ENCODE results near the gene ARTN.
A peak's percentile ranks its signal among the peaks of the same experiment; 100 is the strongest.

ARTN gene

DNA sequence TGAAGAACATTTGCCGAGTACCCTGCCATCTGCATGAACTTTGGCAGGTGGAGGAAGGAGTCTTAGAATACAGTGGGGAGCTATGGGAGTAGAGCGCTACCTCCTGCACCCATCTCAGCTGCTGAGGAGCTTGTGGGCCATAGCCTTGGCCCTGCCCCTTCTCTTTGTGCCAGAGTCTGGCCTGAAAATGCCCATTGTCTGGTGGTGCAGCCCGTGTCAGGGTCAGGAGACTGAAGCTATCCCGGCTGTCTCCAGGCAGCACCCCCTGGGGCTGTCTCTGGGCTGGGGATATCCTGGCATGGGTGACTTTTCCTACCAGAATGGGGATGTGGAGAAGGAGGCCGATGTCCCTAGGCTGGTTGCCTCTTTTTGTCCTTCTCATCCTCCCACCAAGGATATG is 20.4 kb downstream of the ARTN start:
- TF ChIP-seq, protein P1, sequence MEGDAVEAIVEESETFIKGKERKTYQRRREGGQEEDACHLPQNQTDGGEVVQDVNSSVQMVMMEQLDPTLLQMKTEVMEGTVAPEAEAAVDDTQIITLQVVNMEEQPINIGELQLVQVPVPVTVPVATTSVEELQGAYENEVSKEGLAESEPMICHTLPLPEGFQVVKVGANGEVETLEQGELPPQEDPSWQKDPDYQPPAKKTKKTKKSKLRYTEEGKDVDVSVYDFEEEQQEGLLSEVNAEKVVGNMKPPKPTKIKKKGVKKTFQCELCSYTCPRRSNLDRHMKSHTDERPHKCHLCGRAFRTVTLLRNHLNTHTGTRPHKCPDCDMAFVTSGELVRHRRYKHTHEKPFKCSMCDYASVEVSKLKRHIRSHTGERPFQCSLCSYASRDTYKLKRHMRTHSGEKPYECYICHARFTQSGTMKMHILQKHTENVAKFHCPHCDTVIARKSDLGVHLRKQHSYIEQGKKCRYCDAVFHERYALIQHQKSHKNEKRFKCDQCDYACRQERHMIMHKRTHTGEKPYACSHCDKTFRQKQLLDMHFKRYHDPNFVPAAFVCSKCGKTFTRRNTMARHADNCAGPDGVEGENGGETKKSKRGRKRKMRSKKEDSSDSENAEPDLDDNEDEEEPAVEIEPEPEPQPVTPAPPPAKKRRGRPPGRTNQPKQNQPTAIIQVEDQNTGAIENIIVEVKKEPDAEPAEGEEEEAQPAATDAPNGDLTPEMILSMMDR (IDR thresholded peaks at IDR 0.05; ENCODE audit: insufficient read depth, low read depth, low read length, missing control alignments) = no peak
- DNase-seq (ENCODE audit: low read depth) = no peak
- H3K4me3 ChIP-seq (ENCODE audit: low read length) = no peak overlapping the region

DNA sequence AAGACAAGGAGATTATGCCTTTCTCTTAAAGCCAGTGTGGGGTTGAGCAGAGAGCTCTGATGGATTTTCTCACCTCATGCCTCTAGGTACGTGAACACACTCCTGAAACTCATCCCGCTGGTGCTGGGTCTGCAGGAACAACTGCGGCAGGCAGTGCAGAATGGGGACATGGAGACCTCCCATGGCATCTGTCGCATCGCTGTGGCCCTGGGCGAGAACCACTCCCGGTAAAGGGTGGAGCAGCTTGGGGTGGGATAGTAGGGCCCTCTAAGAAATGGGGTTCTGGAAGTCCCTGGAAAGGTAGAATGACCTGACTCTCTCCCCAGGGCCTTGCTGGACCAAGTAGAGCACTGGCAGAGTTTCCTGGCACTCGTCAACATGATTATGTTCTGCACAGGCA is 22.6 kb downstream of the ARTN start:
- TF ChIP-seq, protein P1 (IDR thresholded peaks at IDR 0.05; ENCODE audit: insufficient read depth, low read depth, low read length, missing control alignments) = no peak
- no peak overlapping the region for H3K4me3 ChIP-seq (ENCODE audit: low read length)
- no peak for DNase-seq (ENCODE audit: low read depth)

DNA sequence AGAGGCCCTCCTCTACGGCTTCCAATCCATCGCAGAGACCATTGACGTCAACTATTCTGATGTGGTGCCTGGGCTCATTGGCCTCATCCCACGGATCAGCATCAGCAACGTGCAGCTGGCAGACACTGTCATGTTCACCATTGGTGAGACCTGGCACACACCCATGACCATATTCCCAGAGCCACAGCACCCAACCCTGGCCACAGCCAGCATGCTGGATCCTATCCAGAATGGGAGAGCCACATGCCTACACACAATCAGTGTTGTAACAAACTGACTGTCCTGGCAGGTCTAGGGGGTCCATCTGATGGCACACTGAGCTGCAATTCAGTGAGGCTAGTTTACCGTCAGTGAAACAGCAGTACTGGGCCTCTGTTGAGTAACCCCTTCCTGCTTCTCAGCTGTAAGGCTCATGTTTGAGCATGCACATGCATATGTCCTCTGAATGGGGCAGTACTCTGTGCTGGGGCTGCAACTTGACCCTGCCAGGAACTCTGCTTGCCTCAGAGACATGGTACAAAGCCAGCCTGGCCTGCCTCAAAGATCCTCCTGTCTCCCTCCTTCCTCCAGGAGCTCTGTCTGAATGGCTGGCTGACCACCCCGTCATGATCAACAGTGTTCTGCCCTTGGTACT is 23.9 kb downstream of the ARTN start:
- DNase-seq (ENCODE audit: low read depth) = peak; percentile 72
- TF ChIP-seq, protein P1 (IDR thresholded peaks at IDR 0.05; ENCODE audit: insufficient read depth, low read depth, low read length, missing control alignments) = no peak

DNA sequence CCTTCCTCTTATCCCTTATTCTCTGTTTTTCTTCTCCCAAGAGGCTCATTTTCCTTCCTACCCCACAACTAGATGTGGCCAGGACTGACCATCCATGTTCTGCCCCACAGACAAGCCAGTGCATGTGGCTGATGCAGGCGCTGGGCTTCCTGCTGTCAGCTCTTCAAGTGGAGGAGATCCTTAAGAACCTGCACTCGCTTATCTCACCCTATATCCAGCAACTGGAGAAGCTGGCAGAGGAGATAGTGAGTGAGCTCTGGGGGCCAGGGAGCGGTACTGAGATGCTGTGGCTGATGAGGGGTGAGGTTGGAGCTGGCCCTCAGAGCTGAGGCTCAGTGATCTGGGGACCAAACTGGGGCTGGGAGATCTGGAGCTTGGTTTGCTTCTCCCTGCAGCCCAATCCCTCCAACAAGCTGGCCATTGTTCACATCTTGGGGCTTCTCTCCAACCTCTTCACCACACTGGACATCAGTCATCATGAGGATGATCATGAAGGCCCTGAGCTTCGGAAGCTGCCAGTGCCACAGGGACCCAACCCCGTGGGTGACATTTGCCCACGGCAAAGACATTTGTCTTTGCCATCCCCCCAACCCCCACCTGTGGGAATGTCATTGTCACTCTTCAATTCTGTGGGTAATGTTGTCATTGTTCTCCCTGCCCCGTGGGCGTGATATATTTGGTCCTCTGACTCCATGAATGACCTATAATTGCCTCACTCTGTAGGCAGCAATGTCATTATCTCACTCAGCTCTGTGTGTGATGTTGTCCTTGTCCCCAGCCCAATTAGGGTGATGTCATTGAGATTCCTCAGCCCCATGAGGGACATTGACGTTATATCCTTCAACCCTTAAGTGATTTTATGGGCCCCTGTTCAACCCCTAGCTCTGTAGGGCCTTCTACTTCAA is 25.0 kb downstream of the ARTN start:
- TF ChIP-seq, protein P1 (IDR thresholded peaks at IDR 0.05; ENCODE audit: insufficient read depth, low read depth, low read length, missing control alignments) = no peak
- DNase-seq (ENCODE audit: low read depth) = no peak
- H3K4me3 ChIP-seq (ENCODE audit: low read length) = no peak overlapping the region

More for the DNA sequence above, 23.9 kb downstream of the ARTN start:
- H3K4me3 ChIP-seq (ENCODE audit: low read length) = no peak overlapping the region

DNA sequence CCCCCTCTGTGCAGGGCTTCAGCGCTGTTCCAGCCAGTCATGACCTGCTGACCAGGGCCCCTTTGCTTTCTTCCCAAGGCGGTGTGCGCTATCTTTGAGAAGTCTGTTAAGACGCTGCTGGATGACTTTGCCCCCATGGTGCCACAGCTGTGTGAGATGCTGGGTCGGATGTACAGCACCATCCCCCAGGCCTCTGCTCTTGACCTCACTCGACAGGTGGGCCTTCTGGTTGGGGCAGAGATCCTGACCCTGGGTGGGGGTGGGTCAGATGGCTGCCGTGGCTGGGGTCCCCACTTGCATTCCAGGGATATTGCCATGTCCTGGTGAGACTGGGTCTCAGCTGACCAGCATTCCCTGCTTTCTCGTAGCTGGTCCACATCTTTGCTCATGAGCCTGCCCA is 27.2 kb downstream of the ARTN start:
- no peak for DNase-seq (ENCODE audit: low read depth)
- H3K4me3 ChIP-seq (ENCODE audit: low read length) = no peak overlapping the region
- TF ChIP-seq, protein P1 (IDR thresholded peaks at IDR 0.05; ENCODE audit: insufficient read depth, low read depth, low read length, missing control alignments) = no peak

DNA sequence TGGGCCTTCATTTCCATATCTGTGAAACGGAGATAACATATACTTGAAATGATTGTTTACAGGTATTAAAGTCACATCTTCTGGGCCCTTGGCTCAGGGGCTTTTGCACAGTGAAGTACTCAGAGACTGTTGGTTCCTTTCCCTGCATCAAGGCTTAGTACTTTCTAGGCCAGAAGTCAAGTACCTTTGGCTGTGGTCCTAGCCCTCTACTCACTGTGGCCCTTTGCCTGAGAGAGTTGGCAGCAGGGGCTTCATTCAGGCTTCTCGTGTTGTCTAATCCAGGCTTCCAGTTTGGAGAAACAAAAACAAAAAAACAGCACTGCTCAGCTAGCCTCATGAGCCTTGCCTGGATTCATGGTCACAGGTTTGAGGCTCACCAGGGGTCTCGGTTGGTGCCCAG is 28.1 kb downstream of the ARTN start:
- TF ChIP-seq, protein P1 (IDR thresholded peaks at IDR 0.05; ENCODE audit: insufficient read depth, low read depth, low read length, missing control alignments) = no peak
- H3K4me3 ChIP-seq (ENCODE audit: low read length) = no peak overlapping the region
- DNase-seq (ENCODE audit: low read depth) = no peak
